GM19099 (cell line): ENCODE data around the gene KCNIP2.

Source experiments
- POLR2A ChIP-seq: IDR thresholded peaks from 3 replicates; pipeline ENCODE4 v1.6.1; 2011; ENCODE audit warnings: low read depth; ENCODE audit not compliant: insufficient read length; ENCODE audit errors: extremely low read depth

KCNIP2 gene

GRCh38 chr10:101867931-101868330, 24.3 kb upstream of the KCNIP2 start:
- TF ChIP-seq POLR2A, result no peak

GRCh38 chr10:101859530-101859929, 15.9 kb upstream of the KCNIP2 start:
- no peak for TF ChIP-seq POLR2A

DNA sequence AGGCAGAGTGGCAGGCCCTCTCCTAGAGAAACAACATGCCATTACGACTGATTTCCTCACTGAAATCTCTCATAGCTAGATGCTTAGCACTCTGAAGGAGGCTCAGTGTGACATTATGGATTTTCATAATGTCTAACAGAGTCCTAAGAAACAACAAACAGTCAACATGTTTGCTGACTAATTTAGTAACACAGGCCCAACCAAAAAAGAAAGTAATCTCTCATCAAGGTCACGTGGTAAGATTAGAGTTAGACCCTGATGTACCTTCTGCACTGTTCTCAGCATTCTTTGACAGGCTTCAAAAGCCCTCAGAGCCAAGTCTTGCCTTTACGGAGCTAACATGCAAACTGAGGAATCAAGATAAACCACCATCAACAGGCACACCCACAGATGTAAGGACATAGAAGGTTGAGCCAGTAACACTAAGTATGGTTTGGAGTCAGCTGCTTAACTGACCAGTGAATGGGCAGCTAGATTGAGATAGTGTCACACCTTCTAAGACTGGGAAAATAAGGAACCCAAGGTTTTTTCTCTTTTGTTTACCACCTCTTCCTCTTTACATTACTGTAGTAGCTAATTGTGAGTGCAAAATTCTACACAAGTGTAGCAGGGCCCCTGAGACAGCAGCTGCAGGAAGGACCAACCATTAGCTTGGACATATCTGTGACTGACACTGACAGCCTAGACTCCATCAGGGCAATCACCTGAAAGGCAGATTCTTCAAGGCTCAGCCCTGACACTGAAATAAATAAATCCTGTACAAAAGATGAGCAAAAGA, 15.3 kb upstream of the KCNIP2 start:
- no peak for TF ChIP-seq POLR2A

- TF ChIP-seq POLR2A, result no peak
Observed at GRCh38 chr10:101857802-101858476, 14.3 kb upstream of the KCNIP2 start.

GRCh38 chr10:101856626-101857025, 13.0 kb upstream of the KCNIP2 start:
- no peak for TF ChIP-seq POLR2A

DNA sequence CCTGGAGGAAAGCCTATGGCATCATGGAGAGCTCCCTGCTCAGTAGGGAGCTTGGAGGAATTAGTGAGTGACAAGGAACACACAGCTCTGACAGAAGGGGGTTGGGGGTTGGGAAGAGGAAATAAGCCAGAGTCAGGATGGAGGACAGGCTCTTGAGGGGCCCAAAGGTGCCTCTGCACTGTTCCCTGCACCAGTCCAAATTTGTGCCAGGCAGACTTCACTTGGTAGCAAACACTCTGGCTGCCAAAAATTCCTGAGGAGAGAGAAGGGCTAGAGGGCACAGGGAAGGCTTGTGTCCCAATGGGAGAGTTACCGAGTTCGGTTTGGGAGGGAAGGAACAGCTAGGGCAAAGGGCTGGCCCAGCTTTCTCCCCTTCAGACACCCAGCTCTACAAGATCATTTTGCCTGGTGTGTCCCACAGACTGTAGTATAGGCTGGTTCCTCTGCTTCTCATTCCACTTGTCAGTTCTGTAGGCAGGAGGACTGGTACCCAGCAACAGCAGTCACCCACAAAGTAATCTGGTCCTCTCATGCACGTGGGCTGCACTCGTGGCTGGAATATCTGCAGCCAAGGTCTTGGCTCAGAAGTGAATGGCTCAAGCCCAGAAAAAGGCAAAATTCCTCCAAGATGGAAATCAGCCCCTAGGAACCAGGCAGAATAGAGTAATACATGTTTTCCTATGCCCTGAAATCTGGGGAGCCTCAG, 8.0 kb upstream of the KCNIP2 start:
- no peak for TF ChIP-seq POLR2A

DNA sequence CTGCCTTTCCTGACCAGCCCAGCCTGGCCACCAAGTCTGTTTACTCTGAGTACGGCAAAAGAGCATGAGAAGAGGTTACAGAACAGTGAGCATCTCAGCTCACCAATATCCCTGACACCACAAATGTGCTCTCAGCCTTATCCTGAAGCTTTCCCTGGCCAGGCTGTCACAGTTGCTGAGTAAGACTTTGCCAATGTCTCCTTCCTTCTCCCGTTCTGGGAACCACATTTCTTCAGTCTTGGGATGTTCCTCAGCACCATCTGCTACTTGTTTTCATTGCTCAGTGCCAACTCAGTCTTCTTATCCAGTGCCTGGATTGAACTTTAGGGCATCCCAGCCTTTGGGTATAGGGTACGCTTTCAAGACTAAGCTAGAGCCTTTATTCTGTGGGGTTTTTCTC, 7.1 kb upstream of the KCNIP2 start:
- TF ChIP-seq POLR2A, result no peak

GRCh38 chr10:101848894-101849351, 5.3 kb upstream of the KCNIP2 start:
- no peak for TF ChIP-seq POLR2A

- TF ChIP-seq POLR2A, result no peak
Observed at GRCh38 chr10:101848408-101848807, 4.8 kb upstream of the KCNIP2 start.

DNA sequence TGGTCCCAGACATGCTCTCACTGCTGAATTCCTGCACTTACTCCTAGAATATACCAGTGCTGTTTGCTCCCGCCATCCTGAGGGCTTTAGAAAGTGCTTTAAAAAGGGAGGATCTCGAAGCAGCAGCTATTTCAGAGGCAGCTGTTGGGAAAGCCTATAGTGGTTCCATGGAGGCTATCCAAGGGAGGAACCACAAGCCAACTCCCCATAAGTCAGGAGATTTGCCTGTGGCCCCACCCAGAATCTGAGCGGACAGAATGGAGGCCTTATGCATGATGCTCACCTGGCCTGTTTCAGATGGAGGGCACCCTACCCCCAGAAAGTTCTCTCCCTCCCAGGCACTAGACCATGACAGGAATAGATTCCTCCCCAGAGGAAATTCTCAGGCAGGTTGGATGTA, 2.3 kb upstream of the KCNIP2 start:
- TF ChIP-seq POLR2A, result no peak

DNA sequence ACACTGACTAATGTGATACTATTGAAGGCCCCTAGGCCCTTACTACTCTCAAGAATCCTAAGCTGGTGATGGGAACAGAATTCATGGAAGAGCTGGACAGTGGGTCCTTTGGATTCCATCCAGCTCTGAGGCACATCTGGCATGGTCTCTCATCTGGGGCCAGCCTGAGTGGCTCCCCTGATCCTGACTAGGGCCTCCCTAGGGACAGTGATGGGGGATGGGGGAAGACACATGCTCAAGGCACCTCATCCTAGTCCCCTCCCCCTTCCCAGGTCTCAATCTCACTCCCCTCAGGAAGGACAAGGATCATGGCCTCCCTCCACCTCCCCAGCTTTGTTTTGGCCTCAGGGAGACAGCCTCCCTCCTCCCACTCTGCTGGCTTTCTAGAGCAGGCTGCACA, 1.8 kb downstream of the KCNIP2 start:
- no peak for TF ChIP-seq POLR2A

DNA sequence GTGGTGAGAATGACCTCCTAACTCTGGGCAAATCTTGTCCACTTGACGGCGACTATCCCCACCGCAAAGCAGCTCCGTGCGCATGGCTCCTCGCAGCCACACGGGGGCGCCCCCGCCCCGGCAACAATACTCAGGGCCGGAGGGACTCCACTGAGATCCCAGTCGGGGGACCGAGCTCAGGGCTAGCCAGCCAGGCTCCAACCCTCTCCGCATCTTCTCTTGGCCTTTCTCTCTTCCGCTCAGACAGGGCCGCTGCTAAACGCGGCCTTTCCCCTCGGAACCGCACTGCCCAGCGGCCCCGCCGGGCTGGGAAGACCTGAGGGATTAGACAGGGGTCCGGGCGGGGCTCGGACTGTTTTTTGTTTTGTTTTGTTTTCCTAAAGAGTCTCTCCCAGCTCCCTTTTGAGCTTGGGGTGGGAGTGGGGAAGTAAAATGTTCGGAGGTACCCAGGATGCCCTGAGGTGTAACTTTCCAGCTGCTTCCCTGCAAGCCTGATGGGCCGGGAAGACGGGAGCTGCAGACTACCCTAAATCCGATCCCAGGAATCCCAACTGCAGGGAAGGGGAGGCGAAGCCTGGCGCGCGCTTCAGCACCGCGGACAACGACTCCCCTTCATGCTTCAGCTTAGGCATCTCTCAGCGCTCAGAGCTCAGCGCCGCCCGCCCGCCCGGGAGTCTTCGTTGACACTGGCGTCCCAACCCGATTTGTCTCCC, 2.7 kb downstream of the KCNIP2 start:
- TF ChIP-seq POLR2A, result no peak

- TF ChIP-seq POLR2A, result no peak
Observed at GRCh38 chr10:101840102-101840684, 3.4 kb downstream of the KCNIP2 start.

- TF ChIP-seq POLR2A, result no peak
Observed at GRCh38 chr10:101839416-101840063, 4.1 kb downstream of the KCNIP2 start.
